A549 treated with GW870086 at 1 μM for 4 hours (cell line): ENCODE measurements around the gene VPS45. TPM values are rescaled to one million over a fixed set of nuclear protein-coding genes. Genes with fewer than 3 reads are reported as not detected.

Experiments
- total RNA-seq: library from RNA; stranded (reverse); fragments of 200-300 nt; extraction: Qiagen RNA extraction; gene quantifications from 5 replicates; pipeline ENCODE4 v1.2.3, GENCODE V29; 2022; ENCODE audit warnings: low read depth

The VPS45 gene, protein sequence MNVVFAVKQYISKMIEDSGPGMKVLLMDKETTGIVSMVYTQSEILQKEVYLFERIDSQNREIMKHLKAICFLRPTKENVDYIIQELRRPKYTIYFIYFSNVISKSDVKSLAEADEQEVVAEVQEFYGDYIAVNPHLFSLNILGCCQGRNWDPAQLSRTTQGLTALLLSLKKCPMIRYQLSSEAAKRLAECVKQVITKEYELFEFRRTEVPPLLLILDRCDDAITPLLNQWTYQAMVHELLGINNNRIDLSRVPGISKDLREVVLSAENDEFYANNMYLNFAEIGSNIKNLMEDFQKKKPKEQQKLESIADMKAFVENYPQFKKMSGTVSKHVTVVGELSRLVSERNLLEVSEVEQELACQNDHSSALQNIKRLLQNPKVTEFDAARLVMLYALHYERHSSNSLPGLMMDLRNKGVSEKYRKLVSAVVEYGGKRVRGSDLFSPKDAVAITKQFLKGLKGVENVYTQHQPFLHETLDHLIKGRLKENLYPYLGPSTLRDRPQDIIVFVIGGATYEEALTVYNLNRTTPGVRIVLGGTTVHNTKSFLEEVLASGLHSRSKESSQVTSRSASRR
- 15.8 to 17.3 TPM (median 15.9 TPM) in 5 replicates for total RNA-seq

DNA sequence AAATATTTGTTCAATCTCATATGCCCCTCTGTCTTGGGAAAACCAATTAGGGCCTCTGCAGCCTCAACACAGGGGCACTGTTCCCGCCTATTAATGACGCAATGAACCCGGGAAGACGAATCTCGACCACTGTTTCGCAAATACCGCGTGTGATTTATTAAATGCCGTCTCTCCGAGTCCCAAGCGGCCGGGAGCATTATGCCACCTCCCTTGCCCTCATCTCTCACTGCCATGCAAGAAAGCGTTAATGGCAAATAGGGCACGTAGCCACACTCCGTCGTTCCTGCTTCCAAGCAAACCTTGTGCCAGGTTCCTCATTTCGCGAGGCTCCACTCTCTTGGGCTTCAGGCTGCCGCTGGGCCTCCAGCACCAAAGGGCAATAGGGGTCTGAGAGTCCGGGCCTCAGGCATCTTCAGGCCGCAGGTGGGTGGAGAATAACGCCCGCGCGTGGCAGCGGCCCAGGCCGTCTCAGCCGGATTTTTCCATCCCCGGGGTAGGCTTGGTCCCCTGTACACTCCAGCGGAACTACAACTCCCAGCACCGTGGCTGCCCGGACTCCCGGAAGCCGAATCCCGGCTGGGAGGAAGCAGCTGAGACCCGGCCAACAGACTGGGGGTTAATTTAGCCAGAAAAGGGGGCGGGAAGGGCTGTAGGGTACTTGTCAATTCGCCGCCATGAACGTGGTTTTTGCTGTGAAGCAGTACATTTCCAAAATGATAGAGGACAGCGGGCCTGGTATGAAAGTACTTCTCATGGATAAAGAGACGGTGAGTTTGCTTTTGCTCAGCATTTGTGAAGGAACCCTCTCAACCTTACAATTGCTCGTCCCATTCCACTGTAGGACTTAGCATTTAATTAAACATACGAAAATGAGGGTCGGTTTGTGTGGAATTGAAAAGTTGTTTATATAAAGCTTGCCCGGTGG is at the start of gene VPS45:
TSS of gene VPS45 (plus strand) at position 593 of the 925 bp plus-strand sequence. CDS start at position 675, 82 bp downstream.

DNA sequence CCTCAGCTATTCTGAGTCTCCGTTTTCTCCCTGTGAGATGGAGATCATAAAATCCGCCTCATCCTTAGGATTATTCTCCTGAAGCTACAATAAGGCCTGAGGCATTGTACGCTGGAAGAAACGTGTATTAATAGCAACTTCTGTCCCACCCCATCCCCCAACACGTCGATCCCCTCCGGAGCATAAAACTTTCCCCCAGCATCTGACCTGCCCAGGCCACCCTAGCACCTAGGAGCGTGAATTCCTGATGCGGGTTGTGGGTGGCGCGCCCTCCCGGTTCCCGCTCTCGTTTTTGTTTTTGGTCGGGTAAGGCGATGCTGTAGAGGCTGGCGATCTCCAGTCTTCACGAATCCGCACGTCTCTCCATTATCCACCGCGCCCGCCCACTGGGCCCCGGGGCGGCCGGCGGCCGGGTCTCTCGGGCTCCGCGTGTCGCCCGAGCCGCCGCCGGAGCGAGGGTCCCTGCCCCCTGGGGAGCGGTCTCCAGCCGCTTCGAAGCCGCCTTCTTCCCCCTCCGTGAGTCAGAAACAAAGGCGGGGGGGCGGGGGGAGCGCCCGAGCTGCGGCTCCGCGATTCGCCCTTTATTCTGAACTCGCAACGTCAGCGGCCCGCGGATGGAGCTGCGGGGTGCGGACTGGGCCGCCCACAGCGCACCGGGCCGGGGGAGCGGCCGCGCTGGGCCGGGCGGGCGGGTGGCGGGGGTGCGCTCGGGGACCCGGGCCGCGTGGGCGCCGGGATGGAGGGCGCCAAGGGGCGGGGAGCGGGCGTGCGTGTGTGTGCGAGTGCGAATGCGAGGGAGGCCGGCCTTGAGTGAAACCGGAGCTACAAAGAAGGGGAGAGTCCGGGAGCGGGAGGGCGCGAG is 81.9 kb downstream of the VPS45 start, which contains the start of gene PLEKHO1:
TSS of gene PLEKHO1 (plus strand) at position 646 of the 862 bp plus-strand sequence. CDS start 342 bp downstream, outside the sequence.

Other genes starting within 250 kb of the VPS45 start
- gene BOLA1, start 168.2 kb upstream of the VPS45 start, total RNA-seq: 16.3 to 24.2 TPM (median 23.3 TPM) in 5 replicates
- 0.08 to 0.12 TPM (median 0.10 TPM) in 5 replicates for gene SV2A, start 149.9 kb upstream of the VPS45 start, total RNA-seq
- 119 to 144 TPM (median 123 TPM) in 5 replicates for gene SF3B4, start 140.0 kb upstream of the VPS45 start, total RNA-seq
- gene MTMR11, start 130.9 kb upstream of the VPS45 start, total RNA-seq: 5.1 to 8.3 TPM (median 7.0 TPM) in 5 replicates
- 8.3 to 12.6 TPM (median 12.3 TPM) in 5 replicates for gene OTUD7B, start 57.0 kb upstream of the VPS45 start, total RNA-seq
- 6.3 to 7.8 TPM (median 6.8 TPM) in 5 replicates for gene PLEKHO1, start 82.1 kb downstream of the VPS45 start, total RNA-seq
- 34.2 to 51.0 TPM (median 41.1 TPM) in 5 replicates for gene ANP32E, start 168.3 kb downstream of the VPS45 start, total RNA-seq
- gene CA14, start 190.0 kb downstream of the VPS45 start, total RNA-seq: not detected in 5 replicates
- gene APH1A, start 201.2 kb downstream of the VPS45 start, total RNA-seq: 124 to 143 TPM (median 139 TPM) in 5 replicates
- 0.31 to 0.38 TPM (median 0.34 TPM) in 4 of 5 replicates, not detected in the other for gene C1orf54, start 205.0 kb downstream of the VPS45 start, total RNA-seq
- 0.97 to 2.4 TPM (median 1.3 TPM) in 5 replicates for gene CIART, start 214.8 kb downstream of the VPS45 start, total RNA-seq
- gene MRPS21, start 226.1 kb downstream of the VPS45 start, total RNA-seq: 82.1 to 87.8 TPM (median 84.2 TPM) in 5 replicates